Astrocyte (in vitro differentiated cells and primary cell): Measurements from ENCODE around the gene MAPK10.

Experiments used
- EZH2 ChIP-seq: IDR thresholded peaks from 2 replicates; pipeline ENCODE4 v1.6.1; 2012; ENCODE audit warnings: mild to moderate bottlenecking, low read length, inconsistent platforms; ENCODE audit not compliant: insufficient read depth
- TF ChIP-seq, protein P1 (sequence below): IDR thresholded peaks from 2 replicates; pipeline ENCODE4 v1.5.1; 2011; ENCODE audit warnings: low read depth, mild to moderate bottlenecking, inconsistent platforms, low read length, moderate library complexity; ENCODE audit not compliant: insufficient read depth

- TF ChIP-seq EZH2 = no peak
- TF ChIP-seq, protein P1, sequence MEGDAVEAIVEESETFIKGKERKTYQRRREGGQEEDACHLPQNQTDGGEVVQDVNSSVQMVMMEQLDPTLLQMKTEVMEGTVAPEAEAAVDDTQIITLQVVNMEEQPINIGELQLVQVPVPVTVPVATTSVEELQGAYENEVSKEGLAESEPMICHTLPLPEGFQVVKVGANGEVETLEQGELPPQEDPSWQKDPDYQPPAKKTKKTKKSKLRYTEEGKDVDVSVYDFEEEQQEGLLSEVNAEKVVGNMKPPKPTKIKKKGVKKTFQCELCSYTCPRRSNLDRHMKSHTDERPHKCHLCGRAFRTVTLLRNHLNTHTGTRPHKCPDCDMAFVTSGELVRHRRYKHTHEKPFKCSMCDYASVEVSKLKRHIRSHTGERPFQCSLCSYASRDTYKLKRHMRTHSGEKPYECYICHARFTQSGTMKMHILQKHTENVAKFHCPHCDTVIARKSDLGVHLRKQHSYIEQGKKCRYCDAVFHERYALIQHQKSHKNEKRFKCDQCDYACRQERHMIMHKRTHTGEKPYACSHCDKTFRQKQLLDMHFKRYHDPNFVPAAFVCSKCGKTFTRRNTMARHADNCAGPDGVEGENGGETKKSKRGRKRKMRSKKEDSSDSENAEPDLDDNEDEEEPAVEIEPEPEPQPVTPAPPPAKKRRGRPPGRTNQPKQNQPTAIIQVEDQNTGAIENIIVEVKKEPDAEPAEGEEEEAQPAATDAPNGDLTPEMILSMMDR = no peak
These were observed 261.2 kb downstream of the MAPK10 start for GRCh38 chr4:86098691-86099090.
